Activated CD8-positive, alpha-beta memory T cell treated with anti-CD3 and anti-CD28 coated beads for 48 hours (primary cell): ENCODE measurements around the gene ISYNA1.

Experiments used
- DNase-seq, 3 experiments: peaks; one replicate each; pipeline ENCODE4 v3.0.0-alpha.2; 2020; ENCODE audit warnings: low read depth in 2 of 3, low spot score in 2 of 3

Gene ISYNA1

GRCh38 chr19:18397242-18398202 lies 40.4 kb downstream of the ISYNA1 start, which contains the start of gene LRRC25:
TSS of gene LRRC25 (minus strand) at chr19:18397622. CDS start at chr19:18396963, 659 bp downstream.
- no peak for DNase-seq

GRCh38 chr19:18396471-18397241 lies 41.3 kb downstream of the ISYNA1 start:
- DNase-seq = no peak

- DNase-seq = no peak
These were observed 44.1 kb downstream of the ISYNA1 start for GRCh38 chr19:18393836-18394235.

GRCh38 chr19:18392926-18393325 lies 45.0 kb downstream of the ISYNA1 start:
- no peak for DNase-seq

- no peak for DNase-seq
These were observed 45.5 kb downstream of the ISYNA1 start for GRCh38 chr19:18392417-18392816.

GRCh38 chr19:18391509-18392075 lies 46.3 kb downstream of the ISYNA1 start:
- DNase-seq = no peak

- no peak for DNase-seq
These were observed 47.6 kb downstream of the ISYNA1 start for GRCh38 chr19:18390065-18390907.

- DNase-seq = no peak
These were observed 48.2 kb downstream of the ISYNA1 start for GRCh38 chr19:18389726-18390064.

GRCh38 chr19:18388960-18389725 lies 48.8 kb downstream of the ISYNA1 start:
- DNase-seq = no peak

- peak; percentile 72 to 87 (median 86) for DNase-seq
These were observed 49.6 kb downstream of the ISYNA1 start for GRCh38 chr19:18388100-18388959.

GRCh38 chr19:18386543-18387271 lies 51.2 kb downstream of the ISYNA1 start:
- DNase-seq = no peak

- peak in 1 of 3 experiments; percentile 22 for DNase-seq
These were observed 52.0 kb downstream of the ISYNA1 start, which contains the start of gene GDF15 for GRCh38 chr19:18385675-18386542. TSS of gene GDF15 (plus strand) at chr19:18386158. CDS start at chr19:18386190, 32 bp downstream.

GRCh38 chr19:18385359-18385674 lies 52.6 kb downstream of the ISYNA1 start:
- no peak for DNase-seq

GRCh38 chr19:18384775-18385174 lies 53.2 kb downstream of the ISYNA1 start:
- DNase-seq = no peak
